Stimulated activated naive CD8-positive, alpha-beta T cell treated with anti-CD3 and anti-CD28 coated beads, Interleukin-15, Interleukin-2, amounts not matched to agents 100 U/mL and 50 U/mL, for 24 hours (primary cell): ENCODE results near the gene KSR2.
"Not testable (repeated sequence)": the region's sequence is repeated elsewhere in the genome, so short reads cannot be mapped to it uniquely, and the experiment has no call there.

Experiments
- ATAC-seq: fragments of 150-1000 bp; cut with Tn5 transposase; one replicate; pipeline ENCODE4 v1.10.0; 2021
- DNase-seq: peaks from one replicate; pipeline ENCODE4 v3.0.0; 2021

KSR2 gene

DNA sequence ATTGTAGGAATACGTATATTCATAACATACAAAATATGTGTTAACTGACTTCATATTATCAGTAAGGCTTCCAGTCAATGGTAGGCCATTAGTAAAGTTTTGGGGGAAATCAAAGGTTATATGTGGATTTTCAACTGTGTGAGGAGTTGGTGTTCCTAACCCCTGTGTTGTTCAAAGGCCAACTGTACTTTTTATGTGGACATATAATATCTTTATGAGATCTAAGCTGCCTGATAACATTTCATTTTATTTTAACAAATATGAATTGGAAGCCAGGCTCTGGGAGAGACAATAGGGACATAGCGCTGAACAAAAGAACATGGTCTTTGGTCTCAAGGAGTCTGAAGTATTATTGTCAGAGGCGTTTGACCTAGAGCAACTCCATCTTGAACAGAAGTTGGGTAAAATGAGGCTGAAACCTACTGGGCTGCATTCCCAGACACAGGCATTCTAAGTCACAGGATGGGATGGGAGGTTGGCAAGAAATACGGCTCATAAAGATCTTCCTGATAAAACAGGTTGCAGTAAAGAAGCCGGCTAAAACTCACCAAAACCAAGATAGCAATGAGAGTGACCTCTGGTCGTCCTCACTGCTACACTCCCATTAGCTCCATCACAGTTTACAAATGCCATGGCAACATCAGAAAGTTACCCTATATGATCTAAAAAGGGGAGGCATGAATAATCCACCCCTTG lies 147.2 kb downstream of the KSR2 start:
- no peak for ATAC-seq

DNA sequence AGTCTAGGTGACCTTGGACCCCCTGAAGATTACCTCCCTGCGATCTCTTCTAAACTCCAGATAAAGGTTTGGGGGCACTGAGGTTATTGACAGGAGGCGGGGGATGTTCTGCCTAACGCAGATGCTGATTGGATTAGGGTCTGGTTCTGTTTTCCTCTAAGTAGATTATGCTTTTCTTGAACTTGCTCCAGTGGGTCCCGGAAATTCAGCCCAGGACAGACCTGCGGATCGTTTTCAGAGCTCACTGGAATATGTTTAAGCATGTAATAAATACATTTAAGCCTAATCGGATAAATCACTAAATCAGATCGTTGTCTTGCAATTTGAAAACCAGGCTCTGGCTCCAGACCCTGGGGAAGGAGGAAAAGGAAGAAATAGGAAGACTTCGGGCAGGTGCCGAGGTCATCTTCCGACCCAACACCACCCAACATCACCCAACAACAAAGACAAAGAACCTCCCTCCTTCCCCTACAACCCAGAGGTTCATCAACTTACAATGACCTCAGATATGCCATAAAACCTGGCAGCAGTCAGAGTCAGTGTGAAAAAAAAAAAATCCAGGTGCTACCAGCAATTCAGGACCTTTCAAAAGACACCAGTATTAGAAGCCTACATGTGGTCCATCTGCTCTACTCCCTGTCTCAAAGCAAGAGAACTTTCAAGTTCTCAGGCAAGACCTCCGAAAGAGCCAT lies 148.4 kb downstream of the KSR2 start:
- no peak for ATAC-seq
- DNase-seq, result no peak

More for the DNA sequence above, 147.2 kb downstream of the KSR2 start:
- DNase-seq, result no peak

DNA sequence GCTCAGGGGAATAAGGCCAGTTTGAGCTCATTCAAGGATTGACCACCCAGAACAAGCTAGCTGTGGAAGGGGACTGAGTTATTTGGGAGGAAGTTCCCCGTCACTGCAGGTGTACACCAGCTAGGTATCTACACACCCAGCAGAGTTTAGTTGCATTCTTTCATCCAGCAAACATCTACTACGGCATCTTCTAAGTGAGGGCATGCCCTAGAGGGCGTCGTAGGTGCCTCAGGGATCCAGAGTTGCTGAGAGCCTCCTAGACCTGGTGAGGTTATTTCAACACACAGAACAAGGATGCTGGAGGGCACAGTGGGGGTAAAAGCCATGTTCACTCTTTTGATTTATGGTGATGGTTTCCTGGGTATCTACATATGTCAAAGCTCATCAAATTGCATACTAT lies 149.6 kb downstream of the KSR2 start:
- no peak for ATAC-seq

DNA sequence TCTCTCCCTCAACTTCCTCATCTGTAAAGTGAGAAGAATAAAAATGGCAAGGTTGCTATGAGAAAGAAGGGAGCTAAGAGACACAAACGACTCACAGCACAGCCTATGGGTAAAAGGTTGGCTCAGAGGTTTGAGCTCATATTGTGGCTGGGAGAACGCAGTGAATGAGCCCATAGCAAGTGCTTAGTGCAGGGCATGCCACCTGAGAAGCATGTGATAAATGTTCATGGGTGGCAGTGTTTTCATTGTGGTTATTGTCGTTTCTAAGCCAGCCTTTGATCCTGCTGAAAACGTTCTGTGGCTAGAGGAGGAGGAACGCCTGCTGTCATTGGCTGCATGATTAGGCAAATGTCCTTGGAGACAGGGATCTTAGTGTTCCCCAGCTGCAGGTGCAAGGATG lies 150.4 kb downstream of the KSR2 start:
- ATAC-seq (no peak), DNase-seq (no peak)

More for the DNA sequence above, 149.6 kb downstream of the KSR2 start:
- DNase-seq, result no peak

DNA sequence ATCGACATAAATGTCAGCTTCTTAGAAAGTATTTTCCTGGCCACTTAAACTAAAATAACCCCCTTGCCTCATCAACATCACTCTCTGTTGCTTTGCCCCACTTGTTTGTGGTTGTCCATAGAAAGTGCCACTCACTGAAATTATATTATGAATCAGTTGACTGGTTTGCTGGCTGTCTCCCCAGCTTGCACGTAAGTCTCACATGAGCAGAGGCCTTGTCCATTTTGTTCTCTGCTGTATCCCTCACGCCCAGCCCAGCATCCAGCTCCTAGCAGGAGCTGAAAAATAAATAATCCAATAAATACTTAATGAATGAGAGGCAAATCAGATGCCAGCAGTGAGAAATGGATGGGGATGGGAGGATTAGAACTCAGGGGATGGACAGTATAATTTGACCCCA lies 159.3 kb downstream of the KSR2 start:
- DNase-seq (no peak), ATAC-seq (no peak)

DNA sequence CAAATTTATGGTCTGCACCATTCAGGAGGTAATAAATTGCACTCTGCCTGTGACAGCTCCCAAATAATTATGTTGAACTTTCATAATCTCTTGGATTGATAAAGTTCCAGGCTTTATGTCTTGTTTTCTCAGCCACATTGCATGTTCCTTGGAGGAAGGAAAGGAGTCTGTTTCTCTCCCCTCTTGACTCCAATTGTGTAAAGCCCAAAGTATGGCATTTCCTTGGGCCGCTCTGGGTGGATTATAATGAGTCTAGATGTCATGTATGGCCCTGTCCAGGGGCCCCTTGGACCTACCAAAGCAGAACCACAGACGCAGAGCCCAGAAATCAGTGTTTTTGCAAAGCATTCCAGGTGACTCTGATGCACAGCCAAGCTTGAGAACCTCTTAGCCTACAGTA lies 160.8 kb downstream of the KSR2 start:
- ATAC-seq, result no peak
- DNase-seq, result no peak

DNA sequence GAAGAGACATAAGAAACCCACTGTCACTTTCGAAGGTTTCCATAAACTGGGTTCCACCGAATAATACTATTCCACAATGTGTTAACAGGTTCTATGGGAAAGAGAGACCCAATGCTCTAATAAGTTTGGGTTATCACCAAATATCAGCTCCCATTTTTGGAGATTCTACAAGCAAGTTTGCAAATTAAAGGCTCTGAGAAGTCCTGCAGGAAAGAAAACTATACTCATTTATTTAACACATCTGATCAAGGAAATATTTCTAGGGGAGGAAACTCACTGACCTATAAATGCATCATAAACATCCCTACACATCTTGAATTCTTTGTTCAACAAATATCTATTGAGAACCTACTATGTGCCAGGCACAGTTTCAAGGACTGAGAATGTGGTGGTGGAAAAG lies 161.4 kb downstream of the KSR2 start:
- ATAC-seq (no peak), DNase-seq (no peak)

DNA sequence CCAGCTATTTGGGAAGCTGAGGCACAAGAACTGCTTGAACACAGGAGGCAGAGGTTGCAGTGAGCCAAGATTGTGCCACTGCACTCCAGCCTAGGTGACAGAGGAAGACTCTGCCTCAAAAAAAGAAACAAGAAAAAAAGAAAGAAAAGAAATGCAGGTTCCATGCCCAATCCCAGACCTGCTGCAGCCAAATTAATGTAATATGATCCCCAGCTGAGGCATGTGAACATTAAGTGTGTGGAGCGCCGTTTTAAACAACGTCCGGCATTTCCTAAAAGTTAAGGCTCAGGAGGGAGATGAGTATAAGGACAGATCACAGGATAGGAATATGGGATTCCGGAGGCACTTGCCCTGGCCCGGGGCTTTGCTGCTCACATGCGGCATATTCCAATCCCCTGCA lies 162.9 kb downstream of the KSR2 start:
- DNase-seq, result no peak
- ATAC-seq, result no peak

DNA sequence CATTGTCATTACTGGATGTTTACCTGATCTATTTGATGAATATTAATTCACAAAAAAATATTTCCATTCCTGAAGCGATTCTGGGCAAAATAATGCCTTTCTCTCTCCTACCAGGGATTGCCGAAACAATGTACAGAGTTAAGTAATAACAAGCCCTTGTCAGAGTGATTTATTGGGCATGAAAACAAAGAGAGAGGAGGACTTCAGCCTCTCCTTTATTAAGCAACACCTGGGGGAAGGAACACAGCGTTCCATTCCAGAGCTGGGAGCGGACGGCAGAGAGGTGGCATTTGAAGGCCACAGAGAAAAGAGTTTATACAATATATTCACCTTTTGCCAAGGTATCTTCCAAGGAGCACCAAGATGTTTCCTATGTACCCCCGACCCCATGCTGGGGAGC lies 165.8 kb downstream of the KSR2 start:
- no peak for ATAC-seq
- DNase-seq, result no peak

DNA sequence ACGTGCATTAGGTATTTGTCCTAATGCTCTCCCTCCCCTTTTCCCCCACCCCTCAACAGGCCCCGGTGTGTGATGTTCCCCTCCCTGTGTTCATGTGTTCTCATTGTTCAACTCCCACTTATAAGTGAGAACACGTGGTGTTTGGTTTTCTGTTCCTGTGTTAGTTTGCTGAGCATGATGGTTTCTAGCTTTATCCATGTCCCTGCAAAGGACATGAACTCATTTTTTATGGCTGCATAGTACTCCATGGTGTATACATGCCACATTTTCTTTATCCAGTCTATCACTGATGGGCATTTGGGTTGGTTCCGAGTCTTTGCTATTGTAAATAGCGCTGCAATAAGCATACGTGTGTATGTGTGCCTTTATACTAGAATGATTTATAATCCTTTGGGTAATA lies 168.1 kb downstream of the KSR2 start:
- DNase-seq, ATAC-seq: not testable (repeated sequence)

DNA sequence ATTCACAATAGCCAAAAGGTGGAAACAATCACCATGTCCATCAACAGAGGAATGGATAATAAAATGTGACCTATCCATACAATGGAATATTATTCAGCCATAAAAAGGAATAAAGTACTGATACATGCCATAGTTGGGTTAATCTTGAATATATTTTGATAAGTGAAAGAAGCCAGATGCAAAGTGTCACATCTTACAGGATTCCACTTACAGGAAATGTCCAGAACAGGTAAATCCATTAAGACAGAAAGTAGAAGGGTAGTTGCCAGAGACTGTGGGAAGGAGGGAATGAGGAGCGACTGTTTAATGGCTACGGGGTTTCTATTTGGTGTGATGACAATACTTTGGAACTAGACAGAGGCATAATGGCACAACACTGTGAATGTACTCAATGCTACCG lies 171.6 kb downstream of the KSR2 start:
- ATAC-seq (no peak), DNase-seq (no peak)

DNA sequence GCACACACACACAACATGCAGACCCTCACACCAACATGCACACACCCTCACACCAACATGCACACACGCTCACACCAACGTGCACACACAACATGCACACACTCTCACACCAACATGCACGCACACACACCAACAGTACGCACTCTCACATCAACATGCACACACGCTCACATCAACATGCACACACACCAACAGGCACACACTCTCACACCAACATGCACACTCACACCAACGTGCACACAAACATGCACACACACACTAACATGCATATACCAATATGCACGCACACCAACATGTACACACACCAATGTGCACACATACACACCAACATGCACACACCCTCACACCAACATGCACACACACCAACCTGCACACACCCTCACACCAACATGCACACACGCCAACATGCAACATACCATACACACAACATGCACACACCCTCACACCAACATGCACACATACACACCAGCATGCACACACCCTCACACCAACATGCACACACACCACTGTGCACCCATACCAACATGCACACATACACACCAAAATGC lies 175.8 kb downstream of the KSR2 start:
- ATAC-seq (no peak), DNase-seq (no peak)

DNA sequence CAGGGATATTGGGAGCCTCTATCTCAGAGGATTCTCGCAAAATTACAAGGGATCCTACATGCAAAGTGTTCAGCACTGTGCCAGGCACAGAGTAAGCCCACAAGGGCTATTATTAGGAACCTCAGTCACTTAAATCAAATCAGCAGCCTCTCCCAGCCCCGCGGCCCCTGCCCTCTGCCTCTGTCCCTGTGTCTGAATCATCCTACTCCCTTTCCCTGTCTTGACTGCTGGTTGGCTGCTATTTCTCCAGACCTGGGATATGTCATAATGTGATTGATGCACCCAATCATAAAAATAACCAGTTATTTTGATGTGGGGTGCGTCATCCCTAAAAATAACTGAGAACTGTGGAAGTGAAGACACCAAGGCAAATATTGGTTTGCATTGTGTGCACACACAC lies 176.3 kb downstream of the KSR2 start:
- no peak for DNase-seq
- no peak for ATAC-seq

DNA sequence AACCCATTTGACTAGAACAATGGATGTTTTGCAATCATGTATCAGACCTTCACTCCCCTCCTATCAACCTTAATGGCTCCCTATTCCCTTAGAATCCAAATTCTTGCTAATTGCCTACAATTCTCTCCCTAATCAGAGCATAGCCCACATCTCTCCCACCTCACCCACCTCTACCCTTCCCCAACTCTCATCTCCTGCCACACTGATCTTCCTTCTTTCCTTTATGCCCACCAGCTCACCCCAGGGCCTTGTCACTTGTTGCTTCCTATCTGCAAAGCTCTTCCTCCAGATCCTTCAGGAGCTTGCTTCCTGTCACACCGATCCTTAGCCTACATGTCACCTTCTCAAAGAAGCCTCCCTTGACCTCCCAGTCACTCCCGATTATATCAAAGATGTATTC lies 177.8 kb downstream of the KSR2 start:
- ATAC-seq (no peak), DNase-seq (no peak)

DNA sequence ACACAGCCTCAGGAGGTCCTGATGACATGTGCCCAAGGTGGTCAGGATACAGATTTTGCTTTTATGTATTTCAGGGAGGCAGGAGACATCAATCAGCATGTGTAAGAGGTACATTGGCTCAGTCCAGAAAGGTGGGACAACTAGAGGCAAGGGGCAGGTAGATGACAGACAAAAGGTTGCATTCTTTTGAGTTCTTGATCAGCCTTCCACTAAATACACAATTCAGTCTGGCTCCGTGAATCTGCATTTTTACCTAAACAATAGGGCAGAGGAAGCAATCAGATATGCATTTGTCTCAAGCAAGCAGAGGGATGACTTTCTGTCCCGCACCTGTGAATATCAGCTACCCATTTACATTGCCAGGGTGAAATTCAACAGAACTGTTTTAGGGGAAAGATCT lies 178.6 kb downstream of the KSR2 start:
- DNase-seq (no peak), ATAC-seq (no peak)

DNA sequence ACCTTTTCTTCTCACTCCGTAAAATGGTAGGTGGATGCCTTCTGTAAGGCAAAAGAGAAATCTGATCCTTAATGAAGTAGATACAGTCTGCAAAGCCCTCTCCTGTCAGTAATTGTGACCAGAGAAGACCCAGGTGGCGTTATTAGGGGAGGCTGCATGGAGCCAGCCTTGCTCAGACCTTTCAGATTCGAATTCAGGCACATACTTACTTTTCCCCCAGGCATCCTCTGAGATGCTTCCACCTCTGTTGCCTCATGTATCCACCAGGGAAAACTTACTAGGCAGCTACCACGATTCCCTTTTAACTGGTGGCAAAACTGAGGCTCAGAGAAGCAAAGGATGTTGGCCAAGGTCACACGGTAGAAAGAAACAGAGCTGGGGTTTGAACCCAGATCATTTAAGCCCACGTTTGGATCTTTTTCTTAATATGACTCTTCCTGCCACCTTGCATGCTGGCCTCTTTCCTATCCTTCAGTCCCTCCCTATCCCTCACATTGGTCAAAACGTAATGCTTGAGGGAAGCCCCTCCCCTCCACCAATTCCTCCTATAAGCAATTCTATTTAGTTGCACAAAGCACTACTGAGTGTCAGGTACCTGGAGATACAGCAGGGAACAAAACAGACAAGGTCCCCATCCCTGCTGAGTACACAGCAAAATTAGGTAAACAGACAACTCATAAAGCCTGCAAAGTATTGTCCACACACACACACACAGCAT lies 179.4 kb downstream of the KSR2 start:
- DNase-seq (no peak), ATAC-seq (no peak)

DNA sequence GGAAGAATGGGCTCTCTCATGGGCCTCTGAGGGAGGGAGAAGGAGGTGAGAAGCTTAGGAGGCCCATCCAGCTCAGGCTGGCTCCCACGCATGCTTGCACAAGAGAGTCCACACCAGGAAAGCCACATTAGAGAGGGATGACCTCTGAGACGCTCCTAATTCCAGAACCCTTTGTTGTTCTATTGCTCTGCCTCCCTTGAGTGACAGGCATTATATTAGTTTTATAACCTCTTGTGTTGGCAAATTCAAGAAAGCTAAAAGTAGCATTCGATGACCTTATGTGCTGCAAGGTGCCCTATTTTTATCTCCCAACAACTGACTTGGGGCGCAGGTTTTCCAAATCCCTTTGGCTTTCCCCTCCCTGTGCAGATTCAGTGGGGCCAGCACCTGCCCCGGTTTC lies 190.1 kb downstream of the KSR2 start:
- DNase-seq (no peak), ATAC-seq (no peak)

DNA sequence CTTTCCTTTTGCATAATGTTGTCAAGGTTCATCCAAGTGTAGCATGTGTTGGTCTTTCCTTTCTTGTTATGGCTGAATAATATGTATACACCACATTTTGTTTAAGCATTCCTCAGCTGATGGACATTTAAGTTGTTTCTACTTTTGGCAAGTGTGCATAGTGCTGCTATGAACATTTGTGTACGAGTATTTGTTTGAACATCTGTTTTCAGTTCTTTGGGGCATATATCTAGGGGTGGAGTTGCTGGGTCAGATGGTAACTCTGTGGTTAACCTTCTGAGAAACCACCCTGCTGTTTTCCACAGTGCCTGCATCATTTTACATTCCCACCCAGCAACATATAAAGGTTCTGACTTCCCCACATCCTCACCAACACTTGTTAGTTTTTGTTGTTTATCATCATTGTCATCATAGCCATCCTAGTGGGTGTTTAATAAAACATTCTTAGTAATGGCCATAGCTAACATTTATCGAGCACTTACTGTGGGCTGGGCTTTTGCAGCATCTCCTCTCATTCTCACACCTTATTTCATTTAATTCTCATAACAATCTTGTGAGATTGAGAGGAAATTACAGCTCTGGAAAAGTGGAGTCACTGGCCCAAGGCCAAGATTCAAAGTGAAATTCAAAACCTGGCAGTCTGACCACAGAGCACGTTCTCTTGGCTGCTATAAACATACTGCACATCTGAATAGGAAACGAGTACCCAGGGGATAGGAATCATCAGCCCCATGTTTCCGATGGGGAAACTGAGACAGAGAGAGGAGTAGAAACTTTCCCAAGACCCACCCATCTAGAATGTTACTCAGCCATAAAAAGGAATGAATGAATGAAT lies 193.6 kb downstream of the KSR2 start:
- DNase-seq, result no peak
- no peak for ATAC-seq

DNA sequence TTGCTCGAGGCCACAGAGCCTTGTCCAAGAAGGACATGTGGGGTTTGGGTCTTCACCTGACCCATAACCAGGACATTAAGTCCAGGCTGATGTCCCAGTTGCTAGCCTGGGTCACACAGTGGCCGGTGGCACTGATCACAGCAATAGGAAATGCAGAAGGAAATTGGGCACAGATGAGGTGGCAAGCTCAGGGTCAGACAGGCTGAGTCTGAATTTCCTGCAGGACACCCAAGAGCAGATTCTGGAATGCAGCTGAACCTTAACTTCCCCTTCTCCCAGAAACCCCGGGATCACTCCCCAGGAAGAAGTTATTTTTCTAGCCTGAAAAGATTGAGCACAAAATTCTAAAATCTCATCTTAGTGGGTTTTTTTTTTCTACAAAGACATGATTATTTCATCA lies 199.9 kb downstream of the KSR2 start:
- no peak for ATAC-seq
- no peak for DNase-seq

DNA sequence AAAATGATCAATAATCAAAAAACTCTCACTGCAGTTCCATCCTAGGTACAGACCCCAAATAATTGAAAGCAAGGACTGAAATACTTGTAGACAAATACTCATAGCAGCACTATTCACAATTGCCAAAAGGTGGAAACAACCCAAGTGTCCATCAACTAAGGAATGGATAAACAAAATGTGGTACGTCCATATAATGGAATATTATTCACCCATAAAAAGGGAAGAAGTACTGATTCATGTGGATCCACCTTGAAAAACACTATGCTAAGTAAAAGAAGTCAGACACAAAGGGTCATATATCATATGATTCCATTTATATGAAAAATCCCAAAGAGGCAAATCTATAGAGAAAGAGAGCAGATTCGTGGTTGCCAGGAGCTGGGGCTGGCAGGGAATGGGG lies 202.8 kb downstream of the KSR2 start:
- DNase-seq (no peak), ATAC-seq (no peak)

DNA sequence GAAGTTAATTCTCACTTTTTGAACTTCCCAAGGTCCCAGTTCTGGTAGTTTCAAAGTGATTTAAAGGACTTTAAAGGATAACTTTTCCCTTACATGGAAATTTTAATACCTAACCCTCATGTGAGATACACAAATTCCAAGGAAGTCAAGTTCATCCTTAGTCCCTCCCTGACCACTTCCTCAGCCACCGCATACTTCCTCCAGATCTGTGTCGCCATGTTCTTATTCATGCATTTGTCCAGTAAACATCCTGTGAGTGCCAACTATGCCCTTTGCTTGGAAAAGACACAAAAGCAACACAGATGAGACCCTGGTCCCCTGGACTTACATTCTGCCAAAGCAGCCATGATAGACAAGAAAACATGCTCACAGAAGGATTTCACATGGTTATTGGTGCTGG lies 206.6 kb downstream of the KSR2 start:
- no peak for DNase-seq
- ATAC-seq, result no peak

DNA sequence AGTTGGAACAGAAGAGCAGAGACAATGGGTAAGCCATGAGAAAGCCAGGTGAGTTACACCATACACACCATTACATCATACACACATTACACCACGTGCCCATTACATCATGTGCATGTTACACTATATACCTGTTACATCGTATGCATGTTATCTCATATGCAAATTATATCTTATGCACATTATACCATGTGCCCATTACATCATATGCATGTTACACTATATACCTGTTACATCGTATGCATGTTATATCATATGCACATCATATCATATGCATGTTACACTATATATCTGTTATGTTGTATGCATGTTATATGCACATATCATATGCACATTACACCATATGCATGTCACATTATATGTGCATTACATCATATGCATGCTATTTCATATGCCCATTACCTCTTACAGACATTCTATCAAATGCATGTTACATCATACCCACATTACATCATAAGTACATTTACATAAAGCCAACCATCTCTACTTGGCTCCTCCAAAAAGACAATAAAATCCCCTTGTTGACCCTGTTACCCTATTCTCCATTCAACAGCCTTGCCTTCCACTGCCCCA lies 207.2 kb downstream of the KSR2 start:
- ATAC-seq, result no peak

More for the DNA sequence above, 207.2 kb downstream of the KSR2 start:
- no peak for DNase-seq
